Measurements from ENCODE around the gene OR4S2.

Gene OR4S2

GRCh38 chr11:55648027-55648426 lies at the start of gene OR4S2:
TSS of gene OR4S2 (plus strand) at chr11:55648327. CDS start at chr11:55650904, 2,577 bp downstream.
- Histone ChIP-seq H3K27me3 (ENCODE audit: control insufficient read depth in 1 of 2, insufficient read depth in 2 of 2, low read length in 2 of 2) (no peaks in the 10 kb centered on the region), H3K27ac (ENCODE audit: low read length) (no peak within 1 kb of the TSS), H3K9me3 (ENCODE audit: control insufficient read depth in 2 of 2, low read length in 2 of 2) (no peaks in the 10 kb centered on the region), H3K4me3 (ENCODE audit: low read length in 2 of 2) (no peak within 1 kb of the TSS), H3K9ac (ENCODE audit: low read length in 2 of 2) (no peak within 1 kb of the TSS), H3K4me1 (ENCODE audit: control insufficient read depth, insufficient read depth, low read length) (no peaks in the 10 kb centered on the region), H3K36me3 (ENCODE audit: control insufficient read depth in 2 of 2, insufficient read depth in 2 of 2, low read length in 2 of 2) (no peaks in the 10 kb centered on the region)

- H3K27ac ChIP-seq (ENCODE audit: low read length) = no peak within 1 kb of the TSS
- H3K27me3 ChIP-seq (ENCODE audit: control insufficient read depth in 1 of 2, insufficient read depth in 2 of 2, low read length in 2 of 2) = no peaks in the 10 kb centered on the region
- no peaks in the 10 kb centered on the region for H3K4me1 ChIP-seq (ENCODE audit: control insufficient read depth, insufficient read depth, low read length)
- no peak within 1 kb of the TSS for H3K4me3 ChIP-seq (ENCODE audit: low read length in 2 of 2)
- no peak within 1 kb of the TSS for H3K9ac ChIP-seq (ENCODE audit: low read length in 2 of 2)
- no peaks in the 10 kb centered on the region for H3K9me3 ChIP-seq (ENCODE audit: control insufficient read depth in 2 of 2, low read length in 2 of 2)
- no peaks in the 10 kb centered on the region for H3K36me3 ChIP-seq (ENCODE audit: control insufficient read depth in 2 of 2, insufficient read depth in 2 of 2, low read length in 2 of 2)
Observed at GRCh38 chr11:55607545-55607944, 40.6 kb upstream of the OR4S2 start, which contains the start of gene OR4C11. TSS of gene OR4C11 (minus strand) at chr11:55607645. CDS start at chr11:55604373, 3,272 bp downstream.

- H3K27me3 ChIP-seq (ENCODE audit: control insufficient read depth in 1 of 2, insufficient read depth in 2 of 2, low read length in 2 of 2) = no peaks in the 10 kb centered on the region
- no peaks in the 10 kb centered on the region for H3K9me3 ChIP-seq (ENCODE audit: control insufficient read depth in 2 of 2, low read length in 2 of 2)
- H3K4me1 ChIP-seq (ENCODE audit: control insufficient read depth, insufficient read depth, low read length) = no peaks in the 10 kb centered on the region
- no peak overlapping the region for H3K9ac ChIP-seq (ENCODE audit: low read length in 2 of 2)
- no peak overlapping the region for H3K4me3 ChIP-seq (ENCODE audit: low read length in 2 of 2)
- no peak overlapping the region for H3K27ac ChIP-seq (ENCODE audit: low read length)
- no peaks in the 10 kb centered on the region for H3K36me3 ChIP-seq (ENCODE audit: control insufficient read depth in 2 of 2, insufficient read depth in 2 of 2, low read length in 2 of 2)
Observed at GRCh38 chr11:55624531-55624930, 23.6 kb upstream of the OR4S2 start.

- Histone ChIP-seq H3K4me1 (ENCODE audit: control insufficient read depth, insufficient read depth, low read length) (no peaks in the 10 kb centered on the region), H3K4me3 (ENCODE audit: low read length in 2 of 2) (no peak within 1 kb of the TSS), H3K9ac (ENCODE audit: low read length in 2 of 2) (no peak within 1 kb of the TSS), H3K27ac (ENCODE audit: low read length) (no peak within 1 kb of the TSS), H3K27me3 (ENCODE audit: control insufficient read depth in 1 of 2, insufficient read depth in 2 of 2, low read length in 2 of 2) (no peaks in the 10 kb centered on the region), H3K36me3 (ENCODE audit: control insufficient read depth in 2 of 2, insufficient read depth in 2 of 2, low read length in 2 of 2) (no peaks in the 10 kb centered on the region), H3K9me3 (ENCODE audit: control insufficient read depth in 2 of 2, low read length in 2 of 2) (no peaks in the 10 kb centered on the region)
Observed at GRCh38 chr11:55634813-55635212, 13.3 kb upstream of the OR4S2 start, which contains the start of gene OR4P4. TSS of gene OR4P4 (plus strand) at chr11:55635113.

- no peaks in the 10 kb centered on the region for H3K27me3 ChIP-seq (ENCODE audit: control insufficient read depth in 1 of 2, insufficient read depth in 2 of 2, low read length in 2 of 2)
- no peak overlapping the region for H3K9ac ChIP-seq (ENCODE audit: low read length in 2 of 2)
- H3K36me3 ChIP-seq (ENCODE audit: control insufficient read depth in 2 of 2, insufficient read depth in 2 of 2, low read length in 2 of 2) = no peaks in the 10 kb centered on the region
- H3K27ac ChIP-seq (ENCODE audit: low read length) = no peak overlapping the region
- H3K4me3 ChIP-seq (ENCODE audit: low read length in 2 of 2) = no peak overlapping the region
- H3K9me3 ChIP-seq (ENCODE audit: control insufficient read depth in 2 of 2, low read length in 2 of 2) = no peaks in the 10 kb centered on the region
- H3K4me1 ChIP-seq (ENCODE audit: control insufficient read depth, insufficient read depth, low read length) = no peaks in the 10 kb centered on the region
Observed at GRCh38 chr11:55652560-55652959, 4.4 kb downstream of the OR4S2 start.

- H3K27ac ChIP-seq (ENCODE audit: low read length) = no peak overlapping the region
- H3K27me3 ChIP-seq (ENCODE audit: control insufficient read depth in 1 of 2, insufficient read depth in 2 of 2, low read length in 2 of 2) = no peaks in the 10 kb centered on the region
- H3K4me1 ChIP-seq (ENCODE audit: control insufficient read depth, insufficient read depth, low read length) = no peaks in the 10 kb centered on the region
- no peaks in the 10 kb centered on the region for H3K9me3 ChIP-seq (ENCODE audit: control insufficient read depth in 2 of 2, low read length in 2 of 2)
- no peak overlapping the region for H3K9ac ChIP-seq (ENCODE audit: low read length in 2 of 2)
- H3K4me3 ChIP-seq (ENCODE audit: low read length in 2 of 2) = no peak overlapping the region
- H3K36me3 ChIP-seq (ENCODE audit: control insufficient read depth in 2 of 2, insufficient read depth in 2 of 2, low read length in 2 of 2) = no peaks in the 10 kb centered on the region
Observed at GRCh38 chr11:55655096-55655495, 7.0 kb downstream of the OR4S2 start.

- Histone ChIP-seq H3K27ac (ENCODE audit: low read length) (no peak overlapping the region), H3K9ac (ENCODE audit: low read length in 2 of 2) (no peak overlapping the region), H3K36me3 (ENCODE audit: control insufficient read depth in 2 of 2, insufficient read depth in 2 of 2, low read length in 2 of 2) (no peaks in the 10 kb centered on the region), H3K27me3 (ENCODE audit: control insufficient read depth in 1 of 2, insufficient read depth in 2 of 2, low read length in 2 of 2) (no peaks in the 10 kb centered on the region), H3K4me1 (ENCODE audit: control insufficient read depth, insufficient read depth, low read length) (no peaks in the 10 kb centered on the region), H3K9me3 (ENCODE audit: control insufficient read depth in 2 of 2, low read length in 2 of 2) (no peaks in the 10 kb centered on the region), H3K4me3 (ENCODE audit: low read length in 2 of 2) (no peak overlapping the region)
Observed at GRCh38 chr11:55658031-55658573, 10.0 kb downstream of the OR4S2 start.

- Histone ChIP-seq H3K4me1 (ENCODE audit: control insufficient read depth, insufficient read depth, low read length) (no peaks in the 10 kb centered on the region), H3K36me3 (ENCODE audit: control insufficient read depth in 2 of 2, insufficient read depth in 2 of 2, low read length in 2 of 2) (no peaks in the 10 kb centered on the region), H3K27ac (ENCODE audit: low read length) (no peak overlapping the region), H3K27me3 (ENCODE audit: control insufficient read depth in 1 of 2, insufficient read depth in 2 of 2, low read length in 2 of 2) (no peaks in the 10 kb centered on the region), H3K9ac (ENCODE audit: low read length in 2 of 2) (no peak overlapping the region), H3K4me3 (ENCODE audit: low read length in 2 of 2) (no peak overlapping the region), H3K9me3 (ENCODE audit: control insufficient read depth in 2 of 2, low read length in 2 of 2) (no peaks in the 10 kb centered on the region)
Observed at GRCh38 chr11:55658608-55659007, 10.5 kb downstream of the OR4S2 start.

GRCh38 chr11:55661901-55662300 lies 13.8 kb downstream of the OR4S2 start, which contains the start of gene OR4C6:
TSS of gene OR4C6 (plus strand) at chr11:55662201. CDS start at chr11:55665167, 2,966 bp downstream.
- H3K9me3 ChIP-seq (ENCODE audit: control insufficient read depth in 2 of 2, low read length in 2 of 2) = no peaks in the 10 kb centered on the region
- no peaks in the 10 kb centered on the region for H3K4me1 ChIP-seq (ENCODE audit: control insufficient read depth, insufficient read depth, low read length)
- H3K27ac ChIP-seq (ENCODE audit: low read length) = no peak within 1 kb of the TSS
- no peaks in the 10 kb centered on the region for H3K27me3 ChIP-seq (ENCODE audit: control insufficient read depth in 1 of 2, insufficient read depth in 2 of 2, low read length in 2 of 2)
- H3K4me3 ChIP-seq (ENCODE audit: low read length in 2 of 2) = no peak within 1 kb of the TSS
- no peak within 1 kb of the TSS for H3K9ac ChIP-seq (ENCODE audit: low read length in 2 of 2)
- H3K36me3 ChIP-seq (ENCODE audit: control insufficient read depth in 2 of 2, insufficient read depth in 2 of 2, low read length in 2 of 2) = no peaks in the 10 kb centered on the region

- no peak overlapping the region for H3K9ac ChIP-seq (ENCODE audit: low read length in 2 of 2)
- no peak overlapping the region for H3K27ac ChIP-seq (ENCODE audit: low read length)
- no peaks in the 10 kb centered on the region for H3K9me3 ChIP-seq (ENCODE audit: control insufficient read depth in 2 of 2, low read length in 2 of 2)
- H3K4me3 ChIP-seq (ENCODE audit: low read length in 2 of 2) = no peak overlapping the region
- no peaks in the 10 kb centered on the region for H3K36me3 ChIP-seq (ENCODE audit: control insufficient read depth in 2 of 2, insufficient read depth in 2 of 2, low read length in 2 of 2)
- no peaks in the 10 kb centered on the region for H3K4me1 ChIP-seq (ENCODE audit: control insufficient read depth, insufficient read depth, low read length)
- H3K27me3 ChIP-seq (ENCODE audit: control insufficient read depth in 1 of 2, insufficient read depth in 2 of 2, low read length in 2 of 2) = no peaks in the 10 kb centered on the region
Observed at GRCh38 chr11:55669376-55669775, 21.2 kb downstream of the OR4S2 start.

GRCh38 chr11:55673860-55674259 lies 25.7 kb downstream of the OR4S2 start:
- Histone ChIP-seq H3K9me3 (ENCODE audit: control insufficient read depth in 2 of 2, low read length in 2 of 2) (no peaks in the 10 kb centered on the region), H3K9ac (ENCODE audit: low read length in 2 of 2) (no peak overlapping the region)

More at GRCh38 chr11:55673860-55674259, 25.7 kb downstream of the OR4S2 start:
- H3K27me3 ChIP-seq (ENCODE audit: control insufficient read depth in 1 of 2, insufficient read depth in 2 of 2, low read length in 2 of 2) = no peaks in the 10 kb centered on the region
- H3K4me3 ChIP-seq (ENCODE audit: low read length in 2 of 2) = no peak overlapping the region
- H3K27ac ChIP-seq (ENCODE audit: low read length) = no peak overlapping the region
- no peaks in the 10 kb centered on the region for H3K36me3 ChIP-seq (ENCODE audit: control insufficient read depth in 2 of 2, insufficient read depth in 2 of 2, low read length in 2 of 2)
- H3K4me1 ChIP-seq (ENCODE audit: control insufficient read depth, insufficient read depth, low read length) = no peaks in the 10 kb centered on the region
